Endothelial cell of umbilical vein (primary cell): ENCODE data around the gene MCL1. TPM values are rescaled to one million over a fixed set of nuclear protein-coding genes. Genes with fewer than 3 reads are reported as not detected.

Source experiments
- BruUV-seq: library from RNA; stranded (reverse); fragments of 400-500 nt; replicated peaks from 2 replicates; lab custom pipeline; 2021; lab: Mats Ljungman, UMichigan
- CTCF ChIA-PET: fragments of 300-600, 350-600 bp; sonication (Branson Sonifier 250); formaldehyde crosslinking; loops from one replicate; lab custom pipeline; 2021; ENCODE audit warnings: antibody characterized with exemption, inconsistent platforms; lab: Charles Lee
- POLR2A ChIA-PET: fragments of 300-600, 350-600 bp; sonication (Branson Sonifier 250); formaldehyde crosslinking; loops from one replicate; lab custom pipeline; 2021; ENCODE audit warnings: antibody characterized with exemption, inconsistent platforms; lab: Charles Lee
- DNase-seq: peaks from one replicate; pipeline ENCODE4 v3.0.0-alpha.2; 2011; ENCODE audit warnings: low read depth, low spot score
- FAIRE-seq: peaks from 2 replicates; lab custom pipeline; 2011; peaks lifted over from hg19 to GRCh38; lab: Jason Lieb, UNC
- H2AFZ ChIP-seq: 2 replicates; pipeline ENCODE4 v1.6.0; 2012; ENCODE audit warnings: low read depth, low read length, control low read depth, inconsistent platforms
- H3K27ac ChIP-seq: 2 replicates; pipeline ENCODE4 v1.5.1; 2011; ENCODE audit warnings: low read depth, mild to moderate bottlenecking, control low read depth, low read length, moderate library complexity; ENCODE audit not compliant: insufficient read depth
- H3K27me3 ChIP-seq, 2 experiments: 2 replicates each; pipeline versions ENCODE4 v1.6.0 to v1.6.1; 2011; ENCODE audit warnings: low read length in 2 of 2, mixed read lengths in 1 of 2; ENCODE audit not compliant: control insufficient read depth in 2 of 2, insufficient read depth in 2 of 2
- H3K36me3 ChIP-seq, 2 experiments: 2 replicates in 1 of 2; 3 replicates in 1 of 2; pipeline ENCODE4 v1.5.1; 2011; ENCODE audit warnings: low read length in 2 of 2, mild to moderate bottlenecking in 1 of 2, moderate library complexity in 1 of 2; ENCODE audit not compliant: control insufficient read depth in 2 of 2, insufficient read depth in 2 of 2; ENCODE audit errors: extremely low read depth in 1 of 2
- H3K4me1 ChIP-seq: 3 replicates; pipeline ENCODE4 v1.5.1; 2011; ENCODE audit warnings: mild to moderate bottlenecking, low read length; ENCODE audit not compliant: control insufficient read depth, insufficient read depth; ENCODE audit errors: extremely low read depth
- H3K4me2 ChIP-seq: 2 replicates; pipeline ENCODE4 v1.6.1; 2011; ENCODE audit warnings: low read length, control low read depth, mixed read lengths; ENCODE audit not compliant: insufficient read depth
- H3K4me3 ChIP-seq, 3 experiments: fragments of 200-600 bp in 1 of 3; sonication (generic), shearing (Covaris generic) in 1 of 3; replicated peaks in 1 of 3; 2 replicates each; pipeline ENCODE4 v1.5.1; 2011 to 2016; ENCODE audit warnings: control low read depth in 3 of 3, low read length in 3 of 3, mild to moderate bottlenecking in 2 of 3, inconsistent platforms in 1 of 3, low read depth in 1 of 3, moderate library complexity in 1 of 3; ENCODE audit not compliant: insufficient read depth in 1 of 3
- H3K79me2 ChIP-seq: 2 replicates; pipeline ENCODE4 v1.6.0; 2012; ENCODE audit warnings: low read length, inconsistent platforms; ENCODE audit not compliant: control insufficient read depth, insufficient read depth
- H3K9ac ChIP-seq: replicated peaks from 2 replicates; pipeline ENCODE3; 2011; ENCODE audit warnings: low read length, control low read depth; ENCODE audit not compliant: insufficient read depth; ENCODE audit errors: extremely low read depth
- H3K9me1 ChIP-seq: replicated peaks from 3 replicates; pipeline ENCODE4 v1.6.0; 2011; ENCODE audit warnings: mild to moderate bottlenecking, low read length; ENCODE audit not compliant: control insufficient read depth, insufficient read depth; ENCODE audit errors: extremely low read depth
- H3K9me3 ChIP-seq: replicated peaks from 2 replicates; pipeline ENCODE4 v1.5.1; 2012; ENCODE audit warnings: low read length, inconsistent platforms; ENCODE audit not compliant: control insufficient read depth, insufficient read depth
- H4K20me1 ChIP-seq: replicated peaks from 2 replicates; pipeline ENCODE3; 2011; ENCODE audit warnings: mild to moderate bottlenecking, low read length; ENCODE audit not compliant: control insufficient read depth, insufficient read depth; ENCODE audit errors: extremely low read depth
- EZH2 ChIP-seq: IDR thresholded peaks from 2 replicates; pipeline ENCODE4 v1.6.1; 2012; ENCODE audit warnings: borderline replicate concordance, low read depth, mild to moderate bottlenecking, moderate library complexity, low read length, inconsistent platforms; ENCODE audit not compliant: severe bottlenecking
- FOS ChIP-seq: IDR thresholded peaks from 2 replicates; pipeline ENCODE4 v1.6.1; 2011; ENCODE audit warnings: mild to moderate bottlenecking, low read length, moderate library complexity, borderline replicate concordance; ENCODE audit not compliant: insufficient read depth
- GATA2 ChIP-seq: IDR thresholded peaks from 2 replicates; pipeline ENCODE4 v1.7.0; 2011; ENCODE audit warnings: low read depth, mild to moderate bottlenecking, moderate library complexity, mixed read lengths, low read length; ENCODE audit not compliant: insufficient read length, insufficient read depth
- JUN ChIP-seq: IDR thresholded peaks from 2 replicates; pipeline ENCODE4 v1.6.1; 2011; ENCODE audit warnings: borderline replicate concordance, low read depth; ENCODE audit not compliant: insufficient read length, insufficient read depth
- MYC ChIP-seq: IDR thresholded peaks from one replicate; pipeline ENCODE4 v1.6.1; 2011; ENCODE audit warnings: mild to moderate bottlenecking, low read depth, low read length
- POLR2A ChIP-seq: IDR thresholded peaks from 2 replicates; pipeline ENCODE4 v1.6.1; 2012; ENCODE audit warnings: low read depth, mild to moderate bottlenecking, control low read depth, low read length
- POLR2AphosphoS5 ChIP-seq: IDR thresholded peaks from 2 replicates; pipeline ENCODE4 v1.6.1; 2012; ENCODE audit warnings: low read depth, mild to moderate bottlenecking, control low read depth, low read length, moderate library complexity; ENCODE audit not compliant: insufficient read depth
- dilution Hi-C: fragments of 300-500 bp; cut with MboI; formaldehyde crosslinking; loops from one replicate; pipeline ENCODE4 v1.15.0; 2019; ENCODE audit warnings: low sequenced_read_pairs; ENCODE audit not compliant: extremely low pct_ligation_motif_present
- intact Hi-C: fragments of 100-400 bp; cut with micrococcal nuclease; formaldehyde crosslinking; loops from one replicate; pipeline ENCODE4 v1.10.0; 2022
- polyA plus RNA-seq, 4 experiments: library from polyadenylated mRNA; depleted of rRNA in 3 of 4; stranded (reverse) in 3 of 4; unstranded in 1 of 4; fragments of >200 nt; gene quantifications; 2 replicates each; pipeline versions ENCODE4 v1.2.1 to v1.2.3, GENCODE V29; 2011 to 2012; ENCODE audit warnings: missing spikeins in 1 of 4
- total RNA-seq: library from RNA; stranded (reverse); gene quantifications from 2 replicates; pipeline ENCODE4 v1.2.3, GENCODE V29; 2021
- TF ChIP-seq, protein P1 (sequence below): IDR thresholded peaks from 2 replicates; pipeline ENCODE4 v1.6.1; 2011; ENCODE audit not compliant: insufficient read depth, insufficient read length

Gene MCL1
- total and polyA plus RNA-seq, 2 donors (not counting 3 experiments of a cell fraction or from before 2014, with no cell fraction given), result 87.3 to 186 TPM

DNA sequence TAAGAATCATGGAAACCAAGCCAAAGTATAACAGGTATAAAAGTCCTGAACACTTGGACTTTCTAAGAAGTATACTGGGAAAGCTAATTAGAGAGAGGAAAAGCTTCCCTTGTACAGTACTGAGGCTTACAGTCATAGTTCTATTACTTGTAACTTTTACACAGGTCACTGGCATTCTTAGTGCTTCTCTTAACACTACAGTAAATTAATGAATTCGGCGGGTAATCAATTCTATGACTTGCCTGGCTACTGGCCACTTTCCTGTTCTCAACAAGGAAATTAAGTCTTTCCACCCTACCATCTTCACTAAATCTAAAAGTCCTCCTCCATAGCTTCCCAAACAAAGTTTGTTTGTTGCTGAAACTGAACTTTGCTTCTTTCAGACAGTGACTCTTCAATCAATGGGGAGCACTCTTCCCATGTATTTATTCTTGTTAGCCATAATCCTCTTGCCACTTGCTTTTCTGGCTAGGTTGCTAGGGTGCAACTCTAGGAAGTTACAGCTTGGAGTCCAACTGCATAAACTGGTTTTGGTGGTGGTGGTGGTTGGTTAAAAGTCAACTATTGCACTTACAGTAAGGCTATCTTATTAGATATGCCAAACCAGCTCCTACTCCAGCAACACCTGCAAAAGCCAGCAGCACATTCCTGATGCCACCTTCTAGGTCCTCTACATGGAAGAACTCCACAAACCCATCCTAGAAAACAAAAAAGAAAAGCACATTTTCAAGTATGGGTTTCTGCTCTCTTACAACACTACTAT, 2.4 kb downstream of the MCL1 start:
- peaks cover 73% of the 10 kb centered on the region for H3K79me2 ChIP-seq
- peak overlapping the region; percentile 91 to 99 (median 92) for H3K4me3 ChIP-seq
- no peak overlapping the region for H2AFZ ChIP-seq
- H3K9ac ChIP-seq, result peak overlapping the region; percentile 97
- H3K4me2 ChIP-seq, result peak overlapping the region; percentile 87
- no peaks in the 10 kb centered on the region for H3K9me3 ChIP-seq
- H3K27me3 ChIP-seq, result no peaks in the 10 kb centered on the region
- H3K4me1 ChIP-seq, result peaks cover 32% of the 10 kb centered on the region
- peaks cover 36% of the 10 kb centered on the region for H4K20me1 ChIP-seq
- BruUV-seq, result no TSS peak
- DNase-seq (no peak), FAIRE-seq (no peak)
- H3K9me1 ChIP-seq, result no peaks in the 10 kb centered on the region
- dilution Hi-C loops, result loop anchor here (10.0 kb wide), 1 partner anchor 88 kb away; no protein-coding TSS in a partner anchor
- peak; percentile 66 for TF ChIP-seq POLR2A
- no peak for TF ChIP-seq MYC
- TF ChIP-seq, protein P1, sequence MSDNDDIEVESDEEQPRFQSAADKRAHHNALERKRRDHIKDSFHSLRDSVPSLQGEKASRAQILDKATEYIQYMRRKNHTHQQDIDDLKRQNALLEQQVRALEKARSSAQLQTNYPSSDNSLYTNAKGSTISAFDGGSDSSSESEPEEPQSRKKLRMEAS, result no peak
- H3K27ac ChIP-seq, result peak overlapping the region; percentile 94
- ChIA-PET CTCF (interaction anchor here (1.5 to 13.4 kb wide), 3 partner anchors 8 to 44 kb away, joined by 5 to 184 read pairs (median 147); no protein-coding TSS in a partner anchor), POLR2A (interaction anchor here (0.8 to 1.7 kb wide), 6 partner anchors 9 to 43 kb away, joined by 3 to 4 read pairs (median 3); no protein-coding TSS in a partner anchor)
- intact Hi-C loops, result loop anchor here (5.0 kb wide), 1 partner anchor 235 kb away; no protein-coding TSS in a partner anchor
- peaks cover 15 to 39% of the 10 kb centered on the region in 2 experiments for H3K36me3 ChIP-seq

DNA sequence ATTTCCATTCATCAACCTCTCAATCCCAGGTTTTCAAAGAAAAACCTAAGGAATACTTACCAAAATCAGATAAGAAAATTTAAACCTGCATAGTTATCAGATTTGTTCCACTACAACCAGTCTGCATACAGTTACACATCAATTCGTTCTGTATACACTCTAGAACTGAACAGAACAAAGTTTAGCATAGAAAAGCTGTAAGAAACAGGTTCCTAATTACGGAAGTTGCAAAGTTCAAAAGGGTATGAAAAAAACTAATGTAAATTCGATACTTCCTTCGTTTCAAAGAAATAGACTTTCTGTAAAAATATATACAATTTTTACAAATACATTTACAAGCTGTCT, 3.1 kb downstream of the MCL1 start:
- no peaks in the 10 kb centered on the region for H3K9me3 ChIP-seq
- DNase-seq, result no peak
- intact Hi-C loops, result loop anchor here (5.0 kb wide), 1 partner anchor 236 kb away; no protein-coding TSS in a partner anchor

More for the DNA sequence above, 3.1 kb downstream of the MCL1 start:
- Histone ChIP-seq H3K9me1 (no peaks in the 10 kb centered on the region), H3K4me1 (peaks cover 32% of the 10 kb centered on the region), H3K4me3 (peak overlapping the region; percentile 91 to 99 (median 92)), H3K79me2 (peaks cover 73% of the 10 kb centered on the region), H2AFZ (no peak overlapping the region), H3K4me2 (peak overlapping the region; percentile 87), H4K20me1 (peaks cover 36% of the 10 kb centered on the region), H3K36me3 (peaks cover 15 to 39% of the 10 kb centered on the region in 2 experiments), H3K27me3 (no peaks in the 10 kb centered on the region), H3K9ac (peak overlapping the region; percentile 97), H3K27ac (peak overlapping the region; percentile 94)
- BruUV-seq, result no TSS peak
- ChIA-PET POLR2A (interaction anchor here (1.0 to 1.7 kb wide), 4 partner anchors 8 to 43 kb away, joined by 3 to 4 read pairs (median 4); no protein-coding TSS in a partner anchor), CTCF (interaction anchor here (1.5 to 13.4 kb wide), 3 partner anchors 8 to 44 kb away, joined by 5 to 184 read pairs (median 147); no protein-coding TSS in a partner anchor)
- dilution Hi-C loops, result loop anchor here (10.0 kb wide), 1 partner anchor 88 kb away; no protein-coding TSS in a partner anchor
- no peak for FAIRE-seq
- TF ChIP-seq, protein P1, result no peak
- TF ChIP-seq FOS (no peak), EZH2 (no peak), GATA2 (no peak), POLR2AphosphoS5 (no peak), JUN (no peak), MYC (no peak)
